GM18867 (cell line): ENCODE results near the gene SH2D4B.

ENCODE experiments used
- ATAC-seq: cut with Tn5 transposase; IDR thresholded peaks from one replicate; pipeline ENCODE4 v1.9.1; 2021; ENCODE audit warnings: mild to moderate bottlenecking, moderate library complexity; ENCODE audit not compliant: unreplicated experiment

SH2D4B gene

DNA sequence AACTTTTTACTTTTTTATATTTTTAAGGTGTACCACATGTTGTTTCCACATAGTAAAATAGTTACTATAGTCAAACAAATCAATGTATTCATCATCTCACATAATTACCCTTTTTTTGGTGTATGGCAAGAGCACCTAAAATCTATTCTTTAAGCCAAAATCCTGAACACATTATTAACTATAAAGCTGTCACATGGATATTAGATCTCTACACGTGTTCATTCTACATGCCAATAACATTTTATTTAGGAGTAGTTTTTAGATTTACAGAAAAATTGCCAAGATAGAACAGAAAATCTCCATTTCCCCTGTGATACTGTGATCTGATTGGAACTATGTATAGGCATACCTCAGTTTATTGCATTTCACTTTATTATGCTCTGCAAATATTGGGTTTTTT lies 137.1 kb downstream of the SH2D4B start:
- ATAC-seq = no peak

DNA sequence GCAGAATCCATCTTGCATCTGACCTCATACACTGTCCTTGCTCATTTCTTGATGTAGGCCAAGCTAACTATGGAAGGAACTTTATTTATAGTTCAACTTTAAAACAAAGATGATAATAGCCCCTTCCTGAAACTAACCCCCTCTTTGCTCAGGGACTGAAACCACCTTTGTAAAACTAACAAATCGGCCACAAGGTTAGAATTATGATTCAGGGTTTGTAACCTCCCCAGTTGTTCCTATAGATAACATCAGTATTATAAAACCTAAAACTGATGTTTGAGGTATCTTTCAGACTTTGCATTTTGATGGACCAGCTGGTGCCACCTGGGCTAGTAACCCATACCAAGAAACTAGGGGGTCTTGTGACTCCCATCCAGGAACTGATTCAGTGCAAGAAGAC lies 143.4 kb downstream of the SH2D4B start:
- no peak for ATAC-seq

DNA sequence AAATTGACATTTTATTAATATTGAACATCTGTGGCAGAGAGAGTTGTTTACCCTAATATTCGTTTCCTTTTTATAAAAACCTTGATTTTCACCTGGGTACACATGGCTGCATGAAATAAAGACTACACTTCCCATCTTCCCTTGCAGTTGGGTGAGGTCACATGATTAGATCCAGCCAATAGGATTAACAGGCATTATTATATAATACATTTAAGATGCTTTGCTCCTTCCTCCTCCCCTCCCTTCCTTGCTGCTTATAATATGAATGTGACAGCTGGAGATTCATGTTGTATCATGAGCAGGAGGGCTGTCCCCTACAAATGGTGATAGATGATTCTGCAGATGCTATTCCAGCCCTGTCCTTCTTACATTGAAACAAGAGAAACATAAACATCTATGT lies 146.6 kb downstream of the SH2D4B start:
- peak; percentile 66 for ATAC-seq

DNA sequence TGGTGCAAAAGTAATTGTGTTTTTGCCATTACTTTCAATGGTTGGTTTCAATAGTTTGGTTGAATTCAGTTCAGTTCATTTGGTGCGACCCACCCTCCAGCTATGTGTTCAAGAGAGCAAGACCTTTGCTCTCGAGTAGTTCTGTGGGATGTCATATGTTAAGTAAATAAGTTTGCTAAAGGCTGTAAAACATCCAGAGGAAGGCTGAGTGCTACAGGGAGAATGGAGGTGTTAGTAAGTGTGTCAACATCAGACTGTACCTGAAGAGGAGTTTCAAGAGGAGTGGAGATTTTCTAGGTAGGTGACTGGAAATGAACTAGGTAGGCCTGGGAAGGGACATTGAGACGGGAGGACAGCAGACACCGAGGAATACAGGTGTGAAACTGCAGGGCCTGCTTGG lies 147.7 kb downstream of the SH2D4B start:
- ATAC-seq = no peak

DNA sequence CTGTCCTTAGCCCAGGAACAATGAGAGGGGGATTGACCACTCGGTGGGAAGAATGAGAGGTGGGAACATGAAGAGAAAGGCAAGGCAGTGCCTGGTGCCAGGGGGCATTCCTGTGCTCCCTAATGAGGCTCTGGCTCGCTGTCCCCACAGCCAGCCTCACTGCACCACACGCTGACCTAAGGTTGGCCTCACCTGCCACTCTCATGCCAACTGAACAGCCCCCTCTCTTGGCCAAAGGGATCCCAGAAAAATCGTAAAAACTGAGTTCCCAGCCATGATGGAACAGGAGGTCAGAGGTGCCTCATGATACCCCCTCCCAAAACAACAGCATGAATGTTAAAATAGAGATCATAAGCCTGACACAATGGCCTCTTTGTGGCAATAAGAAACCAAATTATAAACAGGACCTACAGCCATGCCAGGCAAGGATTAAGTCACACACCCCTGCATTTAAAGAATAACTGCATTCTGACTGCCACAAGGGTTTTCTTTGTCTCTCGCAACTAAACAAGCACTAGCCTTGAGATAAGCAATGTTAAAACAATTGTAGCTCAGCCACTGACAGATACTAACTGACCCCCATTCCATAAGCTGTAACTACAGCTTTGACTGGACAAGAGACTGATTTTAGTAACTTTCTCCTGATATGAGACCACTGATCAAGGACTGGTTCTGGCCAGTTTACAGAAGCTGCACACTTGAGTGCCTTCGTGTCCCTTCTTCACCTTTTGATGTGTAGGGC lies 149.2 kb downstream of the SH2D4B start:
- no peak for ATAC-seq

DNA sequence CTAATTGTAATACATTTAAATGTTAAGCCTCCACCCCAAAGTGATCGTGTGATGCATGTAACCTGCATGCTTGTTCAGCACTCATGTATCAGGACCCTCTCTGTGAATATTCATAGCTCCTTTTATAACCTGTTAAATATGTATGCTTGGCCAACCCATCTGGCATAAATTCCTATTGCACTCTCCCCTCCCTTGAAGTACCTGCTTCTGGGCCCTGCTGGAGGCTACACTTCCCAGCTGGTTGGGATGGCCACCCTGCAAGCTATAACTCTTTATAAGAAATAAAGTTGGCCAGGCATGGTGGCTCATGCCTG lies 149.7 kb downstream of the SH2D4B start:
- no peak for ATAC-seq

DNA sequence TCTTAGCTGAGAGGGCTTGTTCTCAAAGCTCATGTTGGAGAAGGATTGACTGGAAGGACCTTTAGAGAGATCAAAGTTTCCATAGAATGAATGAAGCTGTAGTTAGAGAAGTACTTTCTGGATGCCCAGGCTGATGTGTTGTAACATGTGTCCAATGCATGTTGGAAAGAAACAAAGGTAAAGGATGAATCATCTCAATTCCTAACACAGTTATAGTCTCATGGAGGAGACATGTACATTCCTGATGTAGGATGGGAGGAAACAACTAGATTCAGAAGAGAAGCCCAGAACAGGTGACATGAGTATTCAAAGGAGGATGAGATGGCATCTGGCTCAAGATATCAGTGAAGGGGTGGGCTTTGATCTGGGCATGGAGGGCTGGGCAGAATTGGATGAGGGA lies 152.7 kb downstream of the SH2D4B start:
- no peak for ATAC-seq

DNA sequence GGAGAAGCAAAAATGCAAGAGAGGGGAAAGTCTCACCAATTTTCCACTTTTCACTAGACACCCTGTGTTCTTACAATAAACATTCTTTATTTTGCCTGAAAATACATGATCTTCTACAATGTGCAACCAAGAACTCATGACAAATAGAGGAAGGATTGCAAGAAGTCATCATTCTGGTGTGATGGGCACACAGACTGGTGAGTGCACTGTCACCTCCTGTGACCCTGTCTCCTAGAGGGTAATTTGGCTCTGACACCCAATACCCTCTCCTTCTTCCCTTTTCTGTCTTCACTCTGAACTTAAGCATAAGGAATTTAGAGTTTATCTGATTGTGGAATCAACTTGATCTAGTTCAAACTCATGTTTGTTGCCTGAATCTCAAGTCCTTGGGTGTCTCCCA lies 153.7 kb downstream of the SH2D4B start:
- ATAC-seq = no peak

DNA sequence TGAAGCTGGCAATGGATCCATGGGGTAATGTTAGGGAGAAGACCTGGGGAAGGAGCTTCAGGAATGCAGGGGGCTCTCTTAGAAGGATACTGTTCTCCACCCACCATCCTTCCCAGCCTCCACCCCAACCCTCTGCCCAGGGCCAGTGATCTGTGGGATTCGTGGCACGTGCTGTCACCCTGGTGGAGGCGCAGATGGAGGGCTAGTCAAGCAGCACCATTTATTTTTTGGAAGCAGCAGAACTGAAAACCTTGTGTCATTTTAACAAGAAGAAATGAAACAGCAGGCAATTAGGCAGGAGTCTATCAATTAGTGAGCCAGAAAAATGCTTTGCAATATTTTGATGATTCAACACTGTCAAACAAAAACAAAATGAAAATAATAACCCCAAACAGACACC lies 155.9 kb downstream of the SH2D4B start:
- ATAC-seq = no peak

DNA sequence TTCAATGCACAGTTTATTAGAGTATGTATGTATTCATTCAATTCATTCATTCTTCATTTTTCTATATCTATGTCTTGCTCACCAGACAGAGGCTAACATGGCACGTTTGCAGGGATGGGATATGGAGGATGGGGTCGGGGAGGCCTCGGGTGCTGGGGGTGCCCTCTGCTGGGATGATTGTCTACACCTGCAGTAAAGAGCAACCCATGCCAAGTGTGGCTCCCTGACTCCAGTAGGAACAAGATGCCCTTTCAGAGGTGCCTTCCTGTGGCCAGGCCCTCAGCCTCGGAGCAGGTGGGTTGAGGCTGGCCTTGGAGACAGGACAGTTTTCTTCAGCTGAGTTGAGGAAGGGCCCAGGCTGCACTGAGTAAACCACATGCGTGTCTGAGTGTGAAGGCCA lies 157.2 kb downstream of the SH2D4B start:
- no peak for ATAC-seq
